ENCODE data around the gene VLDLR. TPM values are rescaled to one million over a fixed set of nuclear protein-coding genes. Genes with fewer than 3 reads are reported as not detected.
"Not testable (repeated sequence)": the region's sequence is repeated elsewhere in the genome, so short reads cannot be mapped to it uniquely, and the experiment has no call there.

Gene VLDLR
- total RNA-seq, 6 experiments from 2014 or later, result 6.9 to 8.8 (median 8.1) TPM

- Mint-ChIP-seq H3K27ac (no peak overlapping the region), H3K9me3 (no peaks in the 10 kb centered on the region)
These were observed 75.9 kb downstream of the VLDLR start for GRCh38 chr9:2697492-2697891.

GRCh38 chr9:2700398-2700797, 78.8 kb downstream of the VLDLR start:
- DNase-seq, result no peak
- H3K4me1 Mint-ChIP-seq (ENCODE audit: low read depth), result no peaks in the 10 kb centered on the region
- no peak overlapping the region for H3K27ac Mint-ChIP-seq

More at GRCh38 chr9:2697492-2697891, 75.9 kb downstream of the VLDLR start:
- no peak for DNase-seq
- Mint-ChIP-seq H3K27me3 (ENCODE audit: insufficient read depth) (no peaks in the 10 kb centered on the region; the same call in 1 of the 2 replicates), H3K36me3 (ENCODE audit: low read depth) (no peaks in the 10 kb centered on the region), H3K4me3 (no peak overlapping the region), H3K4me1 (ENCODE audit: low read depth) (peaks cover under 1% of the 10 kb centered on the region; the same call in 1 of the 2 replicates)
- no peak for TF ChIP-seq CTCF (IDR thresholded peaks at IDR 0.05)

GRCh38 chr9:2700909-2701550, 79.4 kb downstream of the VLDLR start:
- Mint-ChIP-seq H3K27me3 (ENCODE audit: insufficient read depth) (no peaks in the 10 kb centered on the region), H3K4me1 (ENCODE audit: low read depth) (no peaks in the 10 kb centered on the region), H3K4me3 (no peak overlapping the region), H3K36me3 (ENCODE audit: low read depth) (no peaks in the 10 kb centered on the region), H3K9me3 (no peaks in the 10 kb centered on the region), H3K27ac (no peak overlapping the region)
- TF ChIP-seq CTCF (IDR thresholded peaks at IDR 0.05), result no peak
- DNase-seq, result no peak

More at GRCh38 chr9:2700398-2700797, 78.8 kb downstream of the VLDLR start:
- Mint-ChIP-seq H3K36me3 (ENCODE audit: low read depth) (no peaks in the 10 kb centered on the region), H3K4me3 (no peak overlapping the region), H3K9me3 (no peaks in the 10 kb centered on the region), H3K27me3 (ENCODE audit: insufficient read depth) (no peaks in the 10 kb centered on the region)
- TF ChIP-seq CTCF (IDR thresholded peaks at IDR 0.05), result no peak

- H3K4me1 Mint-ChIP-seq (ENCODE audit: low read depth), result no peaks in the 10 kb centered on the region
- peaks cover 9% of the 10 kb centered on the region for H3K36me3 Mint-ChIP-seq (ENCODE audit: low read depth)
- no peak overlapping the region for H3K4me3 Mint-ChIP-seq
- no peaks in the 10 kb centered on the region for H3K9me3 Mint-ChIP-seq
- no peak for DNase-seq
- H3K27me3 Mint-ChIP-seq (ENCODE audit: insufficient read depth), result peaks cover 2% of the 10 kb centered on the region; the same call in 1 of the 2 replicates
- no peak for TF ChIP-seq CTCF (IDR thresholded peaks at IDR 0.05)
- H3K27ac Mint-ChIP-seq, result no peak overlapping the region
These were observed 82.9 kb downstream of the VLDLR start for GRCh38 chr9:2704504-2704903.

GRCh38 chr9:2707256-2707655, 85.7 kb downstream of the VLDLR start:
- H3K4me1 Mint-ChIP-seq (ENCODE audit: low read depth); H3K4me3 Mint-ChIP-seq; H3K9me3 Mint-ChIP-seq; H3K27me3 Mint-ChIP-seq (ENCODE audit: insufficient read depth); H3K36me3 Mint-ChIP-seq (ENCODE audit: low read depth); DNase-seq; H3K27ac Mint-ChIP-seq: not testable (repeated sequence)

Other genes with a start within 250 kb of the VLDLR start
- gene KCNV2, start 95.7 kb downstream of the VLDLR start, total RNA-seq (2021; fragmentation: NEBNext Ultra II Directional; extraction: Animal tissue kit (Norgen Biotek cat#: 25700)), result not detected
- gene PUM3, start 222.3 kb downstream of the VLDLR start, total RNA-seq (2021; fragmentation: NEBNext Ultra II Directional; extraction: Animal tissue kit (Norgen Biotek cat#: 25700)), result 10 to 100 TPM; 45.6 to 56.7 (median 51.4) TPM

All from HFFc6 (cell line).